Skin epidermis (tissue), 12 donors: Measurements from ENCODE around the gene ZNF609.

ENCODE experiments used
- H3K27ac ChIP-seq, 21 experiments: fragments of 200-600 bp; sonication (generic) in 11 of 21; one replicate each; pipeline ENCODE4 v1.5.0; 2020; ENCODE audit warnings: mild to moderate bottlenecking in 3 of 21, inconsistent platforms in 2 of 21, moderate library complexity in 2 of 21
- H3K4me3 ChIP-seq, 7 experiments: fragments of 200-600 bp; sonication (generic) in 2 of 7; one replicate each; pipeline ENCODE4 v1.5.0; 2020; ENCODE audit warnings: inconsistent platforms in 2 of 7, mild to moderate bottlenecking in 2 of 7, moderate library complexity in 1 of 7

Gene ZNF609, protein sequence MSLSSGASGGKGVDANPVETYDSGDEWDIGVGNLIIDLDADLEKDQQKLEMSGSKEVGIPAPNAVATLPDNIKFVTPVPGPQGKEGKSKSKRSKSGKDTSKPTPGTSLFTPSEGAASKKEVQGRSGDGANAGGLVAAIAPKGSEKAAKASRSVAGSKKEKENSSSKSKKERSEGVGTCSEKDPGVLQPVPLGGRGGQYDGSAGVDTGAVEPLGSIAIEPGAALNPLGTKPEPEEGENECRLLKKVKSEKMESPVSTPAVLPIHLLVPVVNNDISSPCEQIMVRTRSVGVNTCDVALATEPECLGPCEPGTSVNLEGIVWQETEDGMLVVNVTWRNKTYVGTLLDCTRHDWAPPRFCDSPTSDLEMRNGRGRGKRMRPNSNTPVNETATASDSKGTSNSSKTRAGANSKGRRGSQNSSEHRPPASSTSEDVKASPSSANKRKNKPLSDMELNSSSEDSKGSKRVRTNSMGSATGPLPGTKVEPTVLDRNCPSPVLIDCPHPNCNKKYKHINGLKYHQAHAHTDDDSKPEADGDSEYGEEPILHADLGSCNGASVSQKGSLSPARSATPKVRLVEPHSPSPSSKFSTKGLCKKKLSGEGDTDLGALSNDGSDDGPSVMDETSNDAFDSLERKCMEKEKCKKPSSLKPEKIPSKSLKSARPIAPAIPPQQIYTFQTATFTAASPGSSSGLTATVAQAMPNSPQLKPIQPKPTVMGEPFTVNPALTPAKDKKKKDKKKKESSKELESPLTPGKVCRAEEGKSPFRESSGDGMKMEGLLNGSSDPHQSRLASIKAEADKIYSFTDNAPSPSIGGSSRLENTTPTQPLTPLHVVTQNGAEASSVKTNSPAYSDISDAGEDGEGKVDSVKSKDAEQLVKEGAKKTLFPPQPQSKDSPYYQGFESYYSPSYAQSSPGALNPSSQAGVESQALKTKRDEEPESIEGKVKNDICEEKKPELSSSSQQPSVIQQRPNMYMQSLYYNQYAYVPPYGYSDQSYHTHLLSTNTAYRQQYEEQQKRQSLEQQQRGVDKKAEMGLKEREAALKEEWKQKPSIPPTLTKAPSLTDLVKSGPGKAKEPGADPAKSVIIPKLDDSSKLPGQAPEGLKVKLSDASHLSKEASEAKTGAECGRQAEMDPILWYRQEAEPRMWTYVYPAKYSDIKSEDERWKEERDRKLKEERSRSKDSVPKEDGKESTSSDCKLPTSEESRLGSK (N-terminal part only)

DNA sequence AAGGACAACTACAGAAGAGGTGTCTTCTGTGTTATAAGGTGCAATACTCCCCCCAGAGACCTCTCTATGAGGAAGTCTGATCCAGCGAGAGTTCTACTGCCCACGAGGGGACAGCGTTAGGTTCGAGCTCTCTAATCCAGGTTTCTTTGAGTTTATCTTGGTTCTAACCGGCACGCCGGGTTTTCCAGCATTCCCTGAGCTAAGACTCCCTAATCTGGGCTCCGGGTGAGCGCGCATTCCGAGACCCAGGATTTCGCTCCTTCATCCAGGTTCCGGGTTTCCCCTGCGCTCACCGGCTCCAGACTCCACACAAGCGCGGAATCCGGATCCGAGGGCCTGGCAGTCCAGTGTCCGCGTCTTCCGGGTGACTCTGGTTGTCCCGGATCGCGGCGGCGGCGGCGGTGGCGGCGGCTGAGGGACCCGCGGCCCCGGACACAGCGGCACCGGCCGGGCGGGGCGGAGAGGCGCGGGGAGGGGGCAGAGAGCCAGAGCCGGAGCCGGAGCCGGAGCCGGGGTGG is at the start of gene ZNF609:
Gene ZNF609 (plus strand): TSS at position 373 of the 518 bp plus-strand sequence. CDS start 38,842 bp downstream, outside the sequence.
- Histone ChIP-seq H3K27ac (peak within 1 kb of the TSS; percentile 72 to 96 (median 90)), H3K4me3 (peak within 1 kb of the TSS; percentile 59 to 91 (median 73))

DNA sequence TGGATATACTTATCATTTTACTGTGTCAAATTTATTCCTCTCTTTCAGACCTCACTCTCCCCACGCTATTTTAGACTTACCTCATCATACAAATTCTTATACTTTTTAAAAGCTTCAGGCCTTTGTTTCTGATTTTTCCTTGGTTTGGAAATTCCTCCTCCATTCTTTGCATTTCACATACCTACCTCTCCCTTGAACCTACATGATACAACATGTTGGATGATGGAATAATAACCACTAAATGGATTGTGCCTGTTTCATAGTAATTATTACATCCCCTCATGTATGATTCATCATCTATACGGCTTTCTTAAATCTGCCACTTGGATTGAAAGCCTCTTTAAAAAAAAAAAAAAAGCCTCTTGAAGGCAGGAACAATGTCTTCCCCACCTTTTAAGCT is 48.2 kb upstream of the ZNF609 start:
- H3K4me3 ChIP-seq: no peak overlapping the region
- H3K27ac ChIP-seq: no peak overlapping the region

DNA sequence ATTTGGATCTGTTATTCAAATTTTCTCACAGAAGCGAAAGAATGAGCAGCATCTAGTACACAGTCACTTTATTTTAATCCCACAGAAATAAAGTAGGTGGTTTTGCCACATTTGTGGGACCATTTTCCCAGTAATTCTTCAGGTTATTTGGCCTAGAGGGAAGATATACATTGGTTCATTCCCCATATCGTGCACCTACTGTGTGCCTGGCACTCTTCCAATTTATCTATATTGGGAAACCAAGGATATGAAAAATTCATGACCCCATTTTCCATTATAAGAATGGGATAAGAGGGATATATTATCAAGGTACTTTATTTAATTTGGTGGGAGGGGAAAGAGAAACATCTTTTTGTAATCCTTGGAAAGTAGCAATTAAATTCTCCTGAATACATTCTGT is 37.7 kb upstream of the ZNF609 start:
- no peak overlapping the region for H3K4me3 ChIP-seq
- H3K27ac ChIP-seq: no peak overlapping the region

DNA sequence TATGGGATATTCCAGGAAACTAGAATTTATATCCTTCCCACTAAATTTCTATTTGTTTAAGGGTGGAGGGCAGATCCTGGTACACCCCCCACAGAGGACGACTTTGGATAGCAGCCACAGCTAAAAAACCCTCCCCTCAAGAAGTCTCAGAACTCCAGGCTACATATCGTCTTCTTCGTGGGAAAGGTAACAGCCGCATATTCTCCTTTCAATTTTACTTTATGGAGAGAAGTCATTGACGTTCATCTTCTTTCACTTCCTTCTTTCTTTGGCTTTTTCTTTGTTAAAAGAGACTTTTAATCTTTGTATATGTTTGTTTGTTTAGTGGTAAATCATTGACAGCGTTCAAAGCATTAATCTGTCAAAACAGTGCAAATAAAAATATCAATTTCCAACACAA is 36.4 kb upstream of the ZNF609 start:
- H3K4me3 ChIP-seq: no peak overlapping the region

DNA sequence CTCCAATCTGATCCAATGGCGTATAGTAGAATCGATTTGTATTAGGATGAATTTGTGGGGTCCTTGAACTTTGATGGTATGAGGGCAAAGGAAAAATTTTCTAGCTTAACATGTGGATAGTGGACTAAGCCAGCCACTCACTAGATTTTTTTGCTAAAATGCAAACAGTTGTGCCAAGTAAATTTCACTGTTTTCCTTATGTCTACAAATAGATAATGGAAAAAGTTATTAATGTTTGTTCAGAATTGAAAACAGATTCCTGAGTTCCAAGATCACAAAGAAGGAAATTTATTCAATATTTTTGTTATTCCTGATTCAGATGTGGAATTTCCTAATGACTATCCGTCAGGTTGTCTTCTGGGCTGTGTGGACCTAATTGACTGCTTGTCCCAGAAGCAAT is 35.2 kb upstream of the ZNF609 start:
- H3K4me3 ChIP-seq: no peak overlapping the region
- no peak overlapping the region for H3K27ac ChIP-seq

More for the DNA sequence above, 36.4 kb upstream of the ZNF609 start:
- H3K27ac ChIP-seq: no peak overlapping the region

DNA sequence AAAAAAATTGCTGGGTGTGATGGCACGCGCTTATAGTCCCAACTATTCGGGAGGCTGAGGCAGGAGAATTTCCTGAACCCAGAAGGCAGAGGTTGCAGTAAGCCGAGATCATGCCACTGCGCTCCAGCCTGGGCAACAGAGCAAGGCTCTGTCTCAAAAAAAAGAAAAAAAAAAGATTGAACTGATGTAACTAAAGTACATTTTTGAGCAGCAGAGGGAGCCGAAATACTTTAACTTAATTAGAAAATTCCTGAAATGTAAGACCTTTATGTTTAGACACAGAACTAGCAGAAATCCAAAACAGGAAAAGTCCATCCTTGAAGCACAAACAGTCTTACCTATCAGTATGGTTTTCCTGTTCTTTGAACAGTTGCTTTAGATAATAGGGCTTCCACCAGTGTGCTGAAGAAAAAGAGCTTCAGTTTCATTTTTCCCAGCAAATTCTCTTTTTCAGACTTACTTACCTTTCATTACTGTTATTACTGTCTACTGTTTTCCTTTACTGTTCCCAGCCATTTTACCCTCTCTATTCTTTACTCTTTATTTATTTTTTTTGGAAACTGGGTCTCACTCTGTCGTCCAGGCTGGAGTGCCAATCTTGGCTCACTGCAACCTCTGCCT is 33.4 kb upstream of the ZNF609 start:
- Histone ChIP-seq H3K27ac (no peak overlapping the region), H3K4me3 (no peak overlapping the region)

DNA sequence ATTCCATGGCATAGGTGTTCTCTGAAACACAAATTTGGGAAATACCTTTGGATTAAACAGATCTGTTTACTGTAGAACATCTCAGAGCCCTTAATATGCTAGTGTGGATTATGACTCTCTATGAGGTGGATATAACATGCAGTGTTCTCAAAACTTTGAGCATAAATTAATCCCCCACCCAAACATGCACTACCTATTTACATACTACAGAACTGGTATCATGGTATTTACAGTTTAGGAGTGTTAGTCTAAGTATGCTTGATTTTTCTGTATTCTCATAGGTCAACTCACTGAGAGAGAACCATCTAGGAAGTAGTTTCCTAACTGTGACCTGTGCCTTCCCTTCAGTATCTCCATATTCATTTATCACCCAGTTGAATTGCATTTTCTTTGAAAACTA is 30.9 kb upstream of the ZNF609 start:
- peak overlapping the region in 10 of 21 experiments; percentile 26 to 79 (median 54) for H3K27ac ChIP-seq

DNA sequence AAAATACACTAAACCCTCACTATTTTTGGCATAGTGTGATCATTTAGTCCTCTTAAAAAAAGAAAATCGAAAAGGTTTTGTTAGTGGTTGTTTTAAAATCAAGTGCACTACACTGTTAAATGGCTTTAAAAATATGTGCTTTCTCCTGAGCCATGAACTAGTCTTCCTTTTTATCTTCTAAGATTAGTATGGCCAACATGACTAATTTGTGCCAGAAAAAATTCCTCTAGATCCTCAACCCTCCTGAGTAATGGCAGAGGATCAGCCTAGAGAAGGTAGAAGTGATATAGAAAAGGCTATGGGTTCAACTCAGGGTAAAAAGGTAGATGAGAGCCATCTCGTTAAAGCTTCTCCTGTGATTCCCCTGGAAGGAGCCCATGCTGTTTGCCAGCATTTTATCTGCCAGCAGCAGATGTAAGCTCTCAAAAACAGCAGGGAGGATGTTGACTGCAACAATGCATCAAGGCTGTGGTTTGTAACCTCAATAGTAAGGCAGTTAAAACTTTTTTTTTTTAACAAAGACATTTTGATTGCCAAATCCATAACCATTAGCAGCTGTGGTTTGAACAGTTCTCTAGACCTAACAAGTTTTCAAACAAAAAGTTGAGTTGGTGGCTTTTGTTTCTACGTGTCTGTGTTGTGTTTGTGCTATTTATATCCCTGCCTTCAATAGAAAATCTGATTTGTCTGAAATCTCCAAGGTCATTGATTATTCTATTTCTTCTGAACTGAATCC is 30.2 kb upstream of the ZNF609 start:
- Histone ChIP-seq H3K4me3 (no peak overlapping the region), H3K27ac (peak overlapping the region in 15 of 21 experiments; percentile 15 to 79 (median 43))

More for the DNA sequence above, 30.9 kb upstream of the ZNF609 start:
- no peak overlapping the region for H3K4me3 ChIP-seq

DNA sequence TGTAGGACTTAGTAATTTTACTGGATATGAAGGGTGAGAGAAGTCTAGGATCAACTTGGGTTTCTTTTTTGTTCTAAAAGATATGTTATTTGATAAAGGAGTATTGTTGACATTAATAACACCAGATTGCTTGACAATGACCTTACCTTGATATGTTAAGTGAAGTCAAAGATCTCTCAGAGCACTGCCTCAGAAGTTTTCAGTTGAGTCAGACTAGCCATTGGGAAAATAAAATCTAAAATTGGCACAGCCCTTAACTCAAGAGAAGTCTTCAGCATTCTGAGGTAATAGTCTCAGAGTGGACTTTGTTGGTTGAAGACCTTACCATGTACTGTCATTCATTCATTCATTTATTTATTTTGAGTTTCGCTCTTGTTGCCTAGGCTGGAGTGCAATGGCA is 22.4 kb upstream of the ZNF609 start:
- no peak overlapping the region for H3K27ac ChIP-seq
- no peak overlapping the region for H3K4me3 ChIP-seq

DNA sequence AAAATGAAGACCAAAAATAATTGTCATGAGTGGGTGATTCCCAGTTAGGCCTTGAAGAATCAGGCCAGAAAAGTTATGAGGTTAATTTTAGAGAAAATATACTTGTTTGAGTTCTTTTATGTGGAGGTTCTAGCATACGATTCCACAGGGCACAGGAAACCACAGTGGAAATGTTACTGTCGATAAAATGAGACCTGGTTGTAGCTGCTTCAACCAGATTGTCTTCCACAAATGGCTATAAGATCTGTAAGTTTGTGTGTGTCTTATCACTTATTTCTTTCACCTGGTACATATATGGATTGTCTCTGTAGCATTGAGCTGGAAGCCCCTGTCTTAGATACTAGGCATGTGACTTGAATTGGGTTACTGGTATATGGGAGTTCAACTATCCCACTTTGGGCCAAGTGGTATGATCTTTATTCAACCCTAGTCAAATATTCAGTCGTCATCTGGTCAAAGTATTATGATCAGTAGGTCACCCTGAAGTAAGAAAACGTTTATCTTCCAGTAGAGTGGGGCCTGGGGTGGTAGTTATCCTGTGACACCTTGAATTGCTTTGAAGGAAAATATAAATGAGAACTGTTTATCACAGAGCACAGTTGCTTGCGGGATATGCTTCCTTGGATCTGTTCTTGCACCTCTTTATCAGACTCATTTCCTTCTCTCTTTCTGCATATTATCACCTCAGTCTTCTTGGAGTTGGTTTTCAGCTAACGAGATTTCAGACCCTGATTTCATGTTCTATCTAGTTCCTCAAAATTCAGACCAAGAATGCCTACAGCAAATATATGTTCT is 21.5 kb upstream of the ZNF609 start:
- Histone ChIP-seq H3K4me3 (no peak overlapping the region), H3K27ac (no peak overlapping the region)

DNA sequence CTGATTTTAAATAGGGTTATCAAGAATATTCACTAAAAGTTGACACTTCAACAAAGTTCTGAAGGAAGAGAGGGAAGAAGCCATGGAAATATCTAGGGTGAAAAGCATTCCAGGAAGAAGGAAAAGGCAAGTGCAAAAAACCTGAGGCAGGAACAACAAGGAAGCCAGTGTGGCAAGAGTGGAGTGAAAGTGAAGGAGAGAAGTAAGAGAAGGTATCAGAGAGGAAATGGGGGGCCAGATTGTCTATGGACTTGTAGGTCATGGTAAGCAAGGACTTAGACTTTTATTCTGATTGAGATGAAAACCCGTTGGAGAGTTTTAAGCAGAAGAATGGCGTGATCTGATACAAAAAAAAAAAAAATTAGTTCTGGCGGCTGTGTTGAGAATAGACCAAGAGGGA is 18.5 kb upstream of the ZNF609 start:
- Histone ChIP-seq H3K27ac (no peak overlapping the region), H3K4me3 (no peak overlapping the region)

DNA sequence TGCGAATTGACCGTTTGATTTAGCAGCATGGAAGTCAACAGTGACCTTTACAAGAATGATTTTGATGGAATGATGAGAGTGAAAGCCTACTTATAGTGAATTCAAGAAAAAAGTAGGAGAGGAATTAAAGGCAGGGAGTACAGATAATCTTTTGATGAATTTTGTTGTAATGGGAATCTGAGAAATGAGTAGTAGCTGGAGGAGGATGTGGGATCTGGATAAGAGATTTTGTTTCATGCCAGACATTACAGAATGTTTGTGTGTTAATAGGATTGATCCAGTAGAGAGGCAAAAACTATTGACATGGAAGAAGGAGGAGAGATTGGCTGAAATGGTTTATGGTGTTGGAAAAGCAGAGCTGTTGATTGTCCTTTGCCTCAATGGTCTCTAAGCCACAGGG is 17.4 kb upstream of the ZNF609 start:
- Histone ChIP-seq H3K27ac (peak overlapping the region in 7 of 21 experiments; percentile 14 to 69 (median 41)), H3K4me3 (no peak overlapping the region)

DNA sequence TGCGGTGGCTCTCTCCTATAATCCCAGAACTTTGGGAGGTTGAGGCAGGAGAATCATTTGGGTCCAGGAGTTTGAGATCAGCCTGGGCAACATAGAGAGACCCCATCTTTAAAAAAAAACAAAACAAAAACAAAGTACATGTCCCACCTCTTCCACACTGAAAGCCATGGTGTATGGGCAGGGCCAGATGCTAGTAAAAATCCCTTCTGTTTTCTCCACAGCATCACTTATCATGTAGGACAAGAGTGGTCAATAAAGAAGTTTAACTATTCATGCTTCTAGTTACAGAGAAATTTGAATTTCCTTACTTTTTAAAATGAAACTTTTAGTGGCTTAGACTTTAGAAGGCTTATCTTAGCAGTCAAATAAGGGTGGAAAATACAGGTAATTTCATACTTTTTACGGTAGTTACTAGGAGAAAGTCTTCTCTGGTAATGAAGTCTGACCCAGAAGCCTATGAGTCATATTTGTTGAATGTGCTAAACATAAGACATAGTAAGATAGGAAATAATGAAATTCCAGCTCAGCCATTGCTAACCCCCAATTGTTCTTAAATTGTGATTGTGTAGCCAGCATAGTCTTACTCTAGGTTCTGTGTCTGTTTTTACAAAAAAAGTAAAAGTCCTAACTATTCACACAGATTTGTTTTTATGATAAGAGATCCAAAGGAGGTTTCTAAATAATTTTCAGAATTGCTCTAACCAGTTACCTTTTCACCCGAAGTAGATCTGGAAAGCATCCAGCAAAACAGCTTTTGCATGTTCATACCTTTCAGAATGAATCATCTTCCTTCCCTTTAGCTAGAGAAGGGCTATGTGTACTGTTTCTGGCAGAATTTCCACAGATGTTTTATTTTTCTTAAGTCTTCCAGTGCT is 16.4 kb upstream of the ZNF609 start:
- peak overlapping the region in 10 of 21 experiments; percentile 14 to 69 (median 42) for H3K27ac ChIP-seq

DNA sequence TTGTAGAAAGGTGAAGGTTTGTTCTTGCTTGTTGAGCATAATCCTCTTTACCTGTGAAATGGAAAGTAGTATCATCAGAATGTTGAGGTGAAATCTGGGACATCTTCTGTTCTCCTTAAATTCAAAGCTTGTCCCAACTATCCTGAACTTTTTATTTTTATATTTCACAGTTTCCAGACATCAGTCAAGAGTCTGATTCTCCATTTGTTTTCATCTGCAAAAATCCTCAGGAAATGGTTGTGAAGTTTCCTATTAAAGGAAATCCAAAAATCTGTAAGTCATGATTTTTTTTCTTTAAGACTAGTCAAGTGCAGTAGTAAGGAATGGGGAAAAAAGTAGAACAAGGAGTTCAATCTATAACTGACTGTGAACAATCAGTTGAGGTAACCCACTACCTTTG is 15.5 kb upstream of the ZNF609 start:
- peak overlapping the region in 4 of 21 experiments; percentile 25 to 56 (median 46) for H3K27ac ChIP-seq
- no peak overlapping the region for H3K4me3 ChIP-seq

More for the DNA sequence above, 16.4 kb upstream of the ZNF609 start:
- no peak overlapping the region for H3K4me3 ChIP-seq

DNA sequence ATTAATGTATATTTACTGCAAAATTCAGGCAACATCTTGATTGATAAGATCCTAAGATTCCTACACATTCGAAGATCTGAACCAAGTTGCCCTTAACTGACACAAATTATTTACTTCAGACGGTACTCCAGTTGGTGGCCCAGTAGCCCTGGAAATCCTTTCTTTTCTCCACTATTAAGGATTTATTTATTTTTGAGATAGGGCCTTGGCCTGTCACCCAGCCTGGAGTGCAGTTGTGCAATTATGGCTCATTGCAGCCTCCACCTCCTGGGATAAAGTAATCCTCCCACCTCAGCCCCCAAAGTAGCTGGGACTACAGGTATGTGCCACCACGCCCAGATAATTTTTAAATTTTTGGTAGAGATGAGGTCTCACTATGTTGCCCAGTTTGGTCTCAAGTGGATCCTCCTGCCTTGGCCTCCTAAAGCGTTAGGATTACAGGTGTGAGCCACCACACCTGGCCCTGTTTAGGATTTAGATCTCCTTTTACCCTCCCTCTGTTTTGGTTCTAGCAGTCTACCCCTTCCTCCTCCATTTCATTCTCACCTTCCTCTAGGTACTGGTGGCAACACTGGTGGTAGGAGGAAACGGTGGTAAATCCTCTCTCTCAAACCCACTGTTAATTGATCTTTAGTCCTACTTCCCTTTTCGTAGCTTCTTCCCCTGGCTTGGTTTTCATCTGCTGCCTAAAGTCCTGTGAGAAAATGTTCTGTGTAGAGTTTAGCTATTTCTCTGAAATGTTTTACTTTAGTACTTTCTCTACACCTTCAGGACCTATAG is 12.7 kb upstream of the ZNF609 start:
- H3K27ac ChIP-seq: no peak overlapping the region

More for the DNA sequence above, 12.7 kb upstream of the ZNF609 start:
- H3K4me3 ChIP-seq: no peak overlapping the region
